ENCODE data around the gene SRC.

Gene SRC

GRCh38 chr20:37436527-37437186, 90.7 kb downstream of the SRC start:
- DNase-seq = no peak
- Histone ChIP-seq H3K9me3 (no peaks in the 10 kb centered on the region), H3K36me3 (no peaks in the 10 kb centered on the region), H3K27ac (no peak overlapping the region), H3K4me1 (no peaks in the 10 kb centered on the region), H3K27me3 (peaks cover 0 to 37% of the 10 kb centered on the region in 2 donors), H3K4me3 (no peak overlapping the region)
- no peak for TF ChIP-seq CTCF (IDR thresholded peaks at IDR 0.05)
- intact Hi-C loops (cut with DNase I; ENCODE audit: low total_unique reads) = no loop called here

- H3K4me1 ChIP-seq = no peaks in the 10 kb centered on the region
Measured at GRCh38 chr20:37437676-37438075, 91.7 kb downstream of the SRC start.

GRCh38 chr20:37438464-37439222, 92.7 kb downstream of the SRC start:
- DNase-seq = no peak

More at GRCh38 chr20:37437676-37438075, 91.7 kb downstream of the SRC start:
- Histone ChIP-seq H3K4me3 (no peak overlapping the region), H3K27me3 (peaks cover 0 to 36% of the 10 kb centered on the region in 2 donors), H3K36me3 (no peaks in the 10 kb centered on the region), H3K9me3 (no peaks in the 10 kb centered on the region), H3K27ac (no peak overlapping the region)
- DNase-seq = no peak
- TF ChIP-seq CTCF (IDR thresholded peaks at IDR 0.05) = no peak
- intact Hi-C loops (cut with DNase I; ENCODE audit: low total_unique reads) = no loop called here

GRCh38 chr20:37439223-37439933, 93.4 kb downstream of the SRC start:
- no peak overlapping the region for H3K4me3 ChIP-seq
- TF ChIP-seq CTCF (IDR thresholded peaks at IDR 0.05) = no peak
- peaks cover 0 to 34% of the 10 kb centered on the region in 2 donors for H3K27me3 ChIP-seq
- intact Hi-C loops (cut with DNase I; ENCODE audit: low total_unique reads) = no loop called here
- no peaks in the 10 kb centered on the region for H3K4me1 ChIP-seq
- H3K36me3 ChIP-seq = no peaks in the 10 kb centered on the region
- DNase-seq = no peak
- H3K27ac ChIP-seq = no peak overlapping the region
- no peaks in the 10 kb centered on the region for H3K9me3 ChIP-seq

More at GRCh38 chr20:37438464-37439222, 92.7 kb downstream of the SRC start:
- Histone ChIP-seq H3K4me1 (no peaks in the 10 kb centered on the region), H3K4me3 (no peak overlapping the region), H3K27me3 (peaks cover 0 to 34% of the 10 kb centered on the region in 2 donors), H3K36me3 (no peaks in the 10 kb centered on the region), H3K27ac (no peak overlapping the region), H3K9me3 (no peaks in the 10 kb centered on the region)
- intact Hi-C loops (cut with DNase I; ENCODE audit: low total_unique reads) = no loop called here
- TF ChIP-seq CTCF (IDR thresholded peaks at IDR 0.05) = no peak

GRCh38 chr20:37441023-37441422, 95.1 kb downstream of the SRC start:
- Histone ChIP-seq H3K9me3 (no peaks in the 10 kb centered on the region), H3K27me3 (peaks cover 0 to 34% of the 10 kb centered on the region in 2 donors), H3K27ac (no peak overlapping the region), H3K4me1 (no peaks in the 10 kb centered on the region), H3K36me3 (no peaks in the 10 kb centered on the region), H3K4me3 (no peak overlapping the region)
- TF ChIP-seq CTCF (IDR thresholded peaks at IDR 0.05) = no peak
- intact Hi-C loops (cut with DNase I; ENCODE audit: low total_unique reads) = no loop called here
- DNase-seq = no peak
